ENCODE measurements around the gene DNASE1L1. TPM values are rescaled to one million over a fixed set of nuclear protein-coding genes. Genes with fewer than 3 reads are reported as not detected.
A peak's percentile ranks its signal among the peaks of the same experiment; 100 is the strongest.

Gene DNASE1L1
- total RNA-seq, 1 donor from 2014 or later: 52.3 TPM

GRCh38 chrX:154439841-154440240 lies 30.8 kb upstream of the DNASE1L1 start:
- intact Hi-C loops (cut with DNase I): loop anchor here (5.0 kb wide), 1 partner anchor 37 kb away; the partner anchor contains the start of gene LAGE3
- ATAC-seq (no peak), DNase-seq (ENCODE audit: missing footprints) (no peak)

- DNase-seq (ENCODE audit: missing footprints) (no peak), ATAC-seq (no peak)
- intact Hi-C loops (cut with DNase I): no loop called here
Observed at GRCh38 chrX:154437971-154438893, 29.2 kb upstream of the DNASE1L1 start.

- DNase-seq (ENCODE audit: missing footprints) (peak; percentile 87), ATAC-seq (peak; percentile 61)
- intact Hi-C loops (cut with DNase I): no loop called here
Observed at GRCh38 chrX:154436983-154437752, 28.1 kb upstream of the DNASE1L1 start, which contains the start of gene GDI1. Gene GDI1 (plus strand): TSS chrX:154437154. CDS start chrX:154437255, 101 bp downstream.

GRCh38 chrX:154436374-154436982 lies 27.4 kb upstream of the DNASE1L1 start:
- ATAC-seq: peak; percentile 42
- intact Hi-C loops (cut with DNase I): no loop called here
- no peak for DNase-seq (ENCODE audit: missing footprints)

- DNase-seq (ENCODE audit: missing footprints) (no peak), ATAC-seq (no peak)
- intact Hi-C loops (cut with DNase I): no loop called here
Observed at GRCh38 chrX:154435171-154435733, 26.2 kb upstream of the DNASE1L1 start.

GRCh38 chrX:154434394-154435168 lies 25.5 kb upstream of the DNASE1L1 start:
- intact Hi-C loops (cut with DNase I): no loop called here
- DNase-seq (ENCODE audit: missing footprints): no peak
- ATAC-seq: no peak

GRCh38 chrX:154433605-154434004 lies 24.6 kb upstream of the DNASE1L1 start:
- intact Hi-C loops (cut with DNase I): no loop called here
- ATAC-seq (no peak), DNase-seq (ENCODE audit: missing footprints) (no peak)

- ATAC-seq (no peak), DNase-seq (ENCODE audit: missing footprints) (no peak)
- intact Hi-C loops (cut with DNase I): no loop called here
Observed at GRCh38 chrX:154432210-154432609, 23.2 kb upstream of the DNASE1L1 start.

GRCh38 chrX:154431341-154431740 lies 22.3 kb upstream of the DNASE1L1 start:
- ATAC-seq (no peak), DNase-seq (ENCODE audit: missing footprints) (no peak)
- intact Hi-C loops (cut with DNase I): loop anchor here (2.0 kb wide), 1 partner anchor 19 kb away; no protein-coding TSS in a partner anchor

- intact Hi-C loops (cut with DNase I): loop anchor here (2.0 kb wide), 1 partner anchor 18 kb away; no protein-coding TSS in a partner anchor
- ATAC-seq (no peak), DNase-seq (ENCODE audit: missing footprints) (no peak)
Observed at GRCh38 chrX:154430916-154431315, 21.9 kb upstream of the DNASE1L1 start.

- intact Hi-C loops (cut with DNase I): loop anchor here (2.0 kb wide), 1 partner anchor 18 kb away; no protein-coding TSS in a partner anchor
- ATAC-seq: no peak
- no peak for DNase-seq (ENCODE audit: missing footprints)
Observed at GRCh38 chrX:154430479-154430878, 21.4 kb upstream of the DNASE1L1 start.

- ATAC-seq (no peak), DNase-seq (ENCODE audit: missing footprints) (no peak)
- intact Hi-C loops (cut with DNase I): loop anchor here (2.0 kb wide), 1 partner anchor 17 kb away; no protein-coding TSS in a partner anchor
Observed at GRCh38 chrX:154429711-154430110, 20.7 kb upstream of the DNASE1L1 start.

GRCh38 chrX:154428176-154429171 lies 19.4 kb upstream of the DNASE1L1 start, which contains the start of gene ATP6AP1:
Gene ATP6AP1 (plus strand): TSS chrX:154428677. CDS start chrX:154428693, 16 bp downstream.
- ATAC-seq (peak; percentile 99), DNase-seq (ENCODE audit: missing footprints) (peak; percentile 97)
- intact Hi-C loops (cut with DNase I): no loop called here

- ATAC-seq (no peak), DNase-seq (ENCODE audit: missing footprints) (no peak)
- intact Hi-C loops (cut with DNase I): no loop called here
Observed at GRCh38 chrX:154426916-154427770, 18.1 kb upstream of the DNASE1L1 start.

GRCh38 chrX:154420402-154420756 lies 11.3 kb upstream of the DNASE1L1 start:
- intact Hi-C loops (cut with DNase I): no loop called here
- ATAC-seq (peak; percentile 35), DNase-seq (ENCODE audit: missing footprints) (no peak)
